ENCODE results near the gene RDH8.
A peak's percentile ranks its signal among the peaks of the same experiment; 100 is the strongest.

RDH8 gene

GRCh38 chr19:10043286-10043927, 30.1 kb downstream of the RDH8 start:
- DNase-seq = no peak

- peak; percentile 9 for DNase-seq
These were observed 31.1 kb downstream of the RDH8 start for GRCh38 chr19:10044390-10044789.

- no peak for DNase-seq
These were observed 32.1 kb downstream of the RDH8 start for GRCh38 chr19:10045371-10045770.

- DNase-seq = no peak
These were observed 36.3 kb downstream of the RDH8 start for GRCh38 chr19:10049626-10050025.

GRCh38 chr19:10052602-10053360, 39.5 kb downstream of the RDH8 start:
- DNase-seq = no peak

- no peak for DNase-seq
These were observed 48.5 kb downstream of the RDH8 start for GRCh38 chr19:10061717-10062310.

GRCh38 chr19:10068205-10068604, 54.9 kb downstream of the RDH8 start:
- DNase-seq = no peak

- no peak for DNase-seq
These were observed 55.8 kb downstream of the RDH8 start for GRCh38 chr19:10069046-10069445.

GRCh38 chr19:10070730-10071446, 57.6 kb downstream of the RDH8 start:
- DNase-seq = no peak

All from NCI-H1105 treated with DMSO at 0.1 percent for 48 hours (cell line).